ENCODE results near the gene ADCY10. TPM values are rescaled to one million over a fixed set of nuclear protein-coding genes. Genes with fewer than 3 reads are reported as not detected.

Gene ADCY10
- total RNA-seq, 2 experiments from 2014 or later, result 0.15 TPM; not detected in 1

DNA sequence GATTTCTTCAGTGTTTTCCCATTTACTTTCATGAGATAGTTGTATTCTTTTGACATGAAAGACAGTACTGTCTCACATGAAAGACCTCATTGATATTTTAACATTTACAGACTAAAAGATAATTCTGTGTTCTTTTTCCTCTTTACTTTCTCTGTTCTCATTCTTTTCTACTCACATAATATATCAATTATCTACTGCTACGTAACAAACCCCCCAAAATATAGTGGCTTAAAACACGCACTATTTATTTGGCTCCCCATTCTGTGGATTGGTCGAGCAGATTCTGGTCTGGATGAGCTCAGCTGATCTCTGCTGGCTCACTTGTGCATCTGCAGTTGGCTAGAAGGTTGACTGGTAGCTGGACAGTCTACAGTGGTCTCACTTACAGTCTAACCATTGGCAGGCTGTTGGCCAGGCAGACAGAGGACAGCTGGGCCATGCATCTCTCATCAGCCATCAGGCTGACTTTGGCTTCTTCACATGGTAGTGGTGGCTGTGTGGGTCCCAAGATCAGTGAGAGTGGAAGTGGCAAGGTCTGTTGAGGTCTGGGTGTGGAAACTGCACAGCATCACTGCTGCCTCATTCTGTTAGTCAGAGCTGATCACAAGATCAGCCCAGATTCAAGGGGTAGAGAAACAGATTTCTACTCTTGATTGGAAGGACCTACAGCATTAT is 128.9 kb downstream of the ADCY10 start:
- H3K4me2 ChIP-seq (ENCODE audit: low read length), result no peak overlapping the region
- no peaks in the 10 kb centered on the region for H3K4me1 ChIP-seq (ENCODE audit: insufficient read depth, low read length, poor library complexity, severe bottlenecking)
- TF ChIP-seq CTCF (conservative IDR thresholded peaks at IDR 0.05; ENCODE audit: low read length), result no peak
- TF ChIP-seq EZH2phosphoT487 (IDR thresholded peaks at IDR 0.05; ENCODE audit: borderline replicate concordance, low read depth, low read length), result no peak
- H2AFZ ChIP-seq (ENCODE audit: low read length), result no peak overlapping the region
- ChIA-PET POLR2A (interaction anchor here (0.6 kb wide), 1 partner anchor 920 kb away, joined by 3 read pairs; no protein-coding TSS in a partner anchor), CTCF (ENCODE audit: unreplicated experiment) (no interaction called here)
- H4K20me1 ChIP-seq (ENCODE audit: insufficient read depth, low read length), result no peaks in the 10 kb centered on the region
- BruUV-seq (replicated peaks), result no TSS peak
- peaks cover 40% of the 10 kb centered on the region for H3K36me3 ChIP-seq (ENCODE audit: insufficient read depth, low read length)
- H3K4me3 ChIP-seq (ENCODE audit: low read depth, low read length, poor library complexity, severe bottlenecking), result no peak overlapping the region
- H3K9me2 ChIP-seq (ENCODE audit: insufficient read depth, low read length), result no peaks in the 10 kb centered on the region
- H3K27ac ChIP-seq (ENCODE audit: low read depth, low read length, poor library complexity, severe bottlenecking), result no peak overlapping the region
- intact Hi-C loops (cut with micrococcal nuclease; ENCODE audit: unreplicated experiment), result no loop called here
- no peak for DNase-seq (ENCODE audit: low spot score)
- no peaks in the 10 kb centered on the region for H3K9me3 ChIP-seq (ENCODE audit: low read length)
- no peaks in the 10 kb centered on the region for H3K79me2 ChIP-seq (ENCODE audit: insufficient read depth, low read depth, low read length)

- DNase-seq (ENCODE audit: low spot score), result no peak
- Histone ChIP-seq H3K4me2 (ENCODE audit: low read length) (no peak overlapping the region), H3K9me2 (ENCODE audit: insufficient read depth, low read length) (no peaks in the 10 kb centered on the region), H3K4me1 (ENCODE audit: insufficient read depth, low read length, poor library complexity, severe bottlenecking) (no peaks in the 10 kb centered on the region), H3K79me2 (ENCODE audit: insufficient read depth, low read depth, low read length) (no peaks in the 10 kb centered on the region), H4K20me1 (ENCODE audit: insufficient read depth, low read length) (no peaks in the 10 kb centered on the region), H3K9me3 (ENCODE audit: low read length) (no peaks in the 10 kb centered on the region), H2AFZ (ENCODE audit: low read length) (no peak overlapping the region), H3K4me3 (ENCODE audit: low read depth, low read length, poor library complexity, severe bottlenecking) (no peak overlapping the region), H3K27ac (ENCODE audit: low read depth, low read length, poor library complexity, severe bottlenecking) (no peak overlapping the region), H3K36me3 (ENCODE audit: insufficient read depth, low read length) (peaks cover 38% of the 10 kb centered on the region)
- ChIA-PET POLR2A (interaction anchor here (1.0 to 1.2 kb wide), 2 partner anchors 23 to 61 kb away, joined by 3 to 6 read pairs; partner anchors contain the start of gene MPZL1), CTCF (ENCODE audit: unreplicated experiment) (no interaction called here)
- BruUV-seq (replicated peaks), result no TSS peak
- TF ChIP-seq CTCF (conservative IDR thresholded peaks at IDR 0.05; ENCODE audit: low read length) (no peak), EZH2phosphoT487 (IDR thresholded peaks at IDR 0.05; ENCODE audit: borderline replicate concordance, low read depth, low read length) (no peak)
- intact Hi-C loops (cut with micrococcal nuclease; ENCODE audit: unreplicated experiment), result no loop called here
Measured at GRCh38 chr1:167782946-167783345, 131.0 kb downstream of the ADCY10 start.

- Histone ChIP-seq H3K9me2 (ENCODE audit: insufficient read depth, low read length) (no peaks in the 10 kb centered on the region), H3K27ac (ENCODE audit: low read depth, low read length, poor library complexity, severe bottlenecking) (no peak overlapping the region), H3K79me2 (ENCODE audit: insufficient read depth, low read depth, low read length) (no peaks in the 10 kb centered on the region), H4K20me1 (ENCODE audit: insufficient read depth, low read length) (no peaks in the 10 kb centered on the region), H3K36me3 (ENCODE audit: insufficient read depth, low read length) (peaks cover 44% of the 10 kb centered on the region), H3K9me3 (ENCODE audit: low read length) (no peaks in the 10 kb centered on the region), H2AFZ (ENCODE audit: low read length) (no peak overlapping the region), H3K4me3 (ENCODE audit: low read depth, low read length, poor library complexity, severe bottlenecking) (no peak overlapping the region), H3K4me1 (ENCODE audit: insufficient read depth, low read length, poor library complexity, severe bottlenecking) (no peaks in the 10 kb centered on the region), H3K4me2 (ENCODE audit: low read length) (no peak overlapping the region)
- BruUV-seq (replicated peaks), result no TSS peak
- TF ChIP-seq EZH2phosphoT487 (IDR thresholded peaks at IDR 0.05; ENCODE audit: borderline replicate concordance, low read depth, low read length), result no peak
- no peak for TF ChIP-seq CTCF (conservative IDR thresholded peaks at IDR 0.05; ENCODE audit: low read length)
- ChIA-PET CTCF (ENCODE audit: unreplicated experiment) (no interaction called here), POLR2A (interaction anchor here (0.6 to 1.3 kb wide), 4 partner anchors 11 to 630 kb away, joined by 3 to 5 read pairs (median 4); no protein-coding TSS in a partner anchor)
- DNase-seq (ENCODE audit: low spot score), result no peak
- intact Hi-C loops (cut with micrococcal nuclease; ENCODE audit: unreplicated experiment), result no loop called here
Measured at GRCh38 chr1:167781558-167781957, 132.4 kb downstream of the ADCY10 start.
